ENCODE measurements around the gene CDKAL1. TPM values are rescaled to one million over a fixed set of nuclear protein-coding genes. Genes with fewer than 3 reads are reported as not detected.

CDKAL1 gene
- total RNA-seq, 4 donors from 2014 or later = 10.1 to 22.0 (median 12.5) TPM

DNA sequence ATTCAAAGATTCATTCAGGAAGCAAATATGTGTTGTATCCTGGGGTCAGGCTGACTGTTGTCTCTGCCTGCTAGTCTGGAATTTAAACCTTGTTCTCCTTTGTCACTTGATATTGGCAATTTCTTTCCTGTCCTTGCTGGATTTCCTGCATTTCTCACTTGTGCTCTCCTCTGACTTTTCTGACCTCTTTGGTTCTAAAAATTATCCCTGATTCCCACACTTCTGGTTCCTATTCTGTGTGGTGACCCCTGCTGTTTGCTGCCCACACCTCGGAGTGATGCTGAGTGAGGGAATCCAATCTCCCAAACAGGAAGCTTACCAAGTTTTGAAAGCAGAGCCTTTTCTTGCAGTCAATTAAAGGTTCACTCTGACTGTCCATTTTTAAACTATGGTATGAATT, 345.3 kb downstream of the CDKAL1 start:
- TF ChIP-seq POLR2A (IDR thresholded peaks at IDR 0.05) = no peak
- TF ChIP-seq, protein P1, sequence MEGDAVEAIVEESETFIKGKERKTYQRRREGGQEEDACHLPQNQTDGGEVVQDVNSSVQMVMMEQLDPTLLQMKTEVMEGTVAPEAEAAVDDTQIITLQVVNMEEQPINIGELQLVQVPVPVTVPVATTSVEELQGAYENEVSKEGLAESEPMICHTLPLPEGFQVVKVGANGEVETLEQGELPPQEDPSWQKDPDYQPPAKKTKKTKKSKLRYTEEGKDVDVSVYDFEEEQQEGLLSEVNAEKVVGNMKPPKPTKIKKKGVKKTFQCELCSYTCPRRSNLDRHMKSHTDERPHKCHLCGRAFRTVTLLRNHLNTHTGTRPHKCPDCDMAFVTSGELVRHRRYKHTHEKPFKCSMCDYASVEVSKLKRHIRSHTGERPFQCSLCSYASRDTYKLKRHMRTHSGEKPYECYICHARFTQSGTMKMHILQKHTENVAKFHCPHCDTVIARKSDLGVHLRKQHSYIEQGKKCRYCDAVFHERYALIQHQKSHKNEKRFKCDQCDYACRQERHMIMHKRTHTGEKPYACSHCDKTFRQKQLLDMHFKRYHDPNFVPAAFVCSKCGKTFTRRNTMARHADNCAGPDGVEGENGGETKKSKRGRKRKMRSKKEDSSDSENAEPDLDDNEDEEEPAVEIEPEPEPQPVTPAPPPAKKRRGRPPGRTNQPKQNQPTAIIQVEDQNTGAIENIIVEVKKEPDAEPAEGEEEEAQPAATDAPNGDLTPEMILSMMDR (IDR thresholded peaks at IDR 0.05) = no peak
- no peak for TF ChIP-seq EP300 (IDR thresholded peaks at IDR 0.05)
- no peak for TF ChIP-seq POLR2AphosphoS5 (IDR thresholded peaks at IDR 0.05)
- no peak overlapping the region for H3K4me3 ChIP-seq
- H3K27me3 ChIP-seq = no peaks in the 10 kb centered on the region
- DNase-seq (ENCODE audit: low spot score in 2 of 2) = no peak
- WGBS = 77% methylated on average over 1 of the region's 1 CpG
- no peak overlapping the region for H3K27ac ChIP-seq
- no peaks in the 10 kb centered on the region for H3K9me3 ChIP-seq
- no peaks in the 10 kb centered on the region for H3K36me3 ChIP-seq
- peaks cover 21% of the 10 kb centered on the region for H3K4me1 ChIP-seq

DNA sequence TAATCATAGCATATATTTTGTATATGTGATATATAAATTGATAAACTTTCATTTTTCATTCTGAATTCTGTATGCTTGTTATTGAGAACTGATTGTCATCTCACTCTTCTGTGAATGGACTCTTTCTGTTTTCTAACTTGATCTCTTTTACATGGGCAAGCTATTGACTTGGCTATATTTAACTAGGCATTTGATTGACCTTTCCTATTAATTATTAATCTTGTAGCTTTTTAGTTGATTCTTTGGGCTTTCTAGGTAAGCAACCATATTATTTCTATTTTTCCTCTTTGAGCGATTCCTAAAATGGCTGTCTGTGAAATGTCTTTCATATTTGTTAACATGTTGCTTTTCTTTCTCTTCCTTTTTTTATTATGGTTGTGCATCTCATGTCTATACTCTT, 347.1 kb downstream of the CDKAL1 start:
- peaks cover 12% of the 10 kb centered on the region for H3K4me1 ChIP-seq
- no peaks in the 10 kb centered on the region for H3K27me3 ChIP-seq
- H3K27ac ChIP-seq = no peak overlapping the region
- no peak overlapping the region for H3K4me3 ChIP-seq
- WGBS = 97% methylated on average over 1 of the region's 1 CpG
- no peaks in the 10 kb centered on the region for H3K9me3 ChIP-seq
- H3K36me3 ChIP-seq = no peaks in the 10 kb centered on the region
- TF ChIP-seq, protein P1 (IDR thresholded peaks at IDR 0.05) = no peak
- no peak for TF ChIP-seq POLR2AphosphoS5 (IDR thresholded peaks at IDR 0.05)
- no peak for TF ChIP-seq POLR2A (IDR thresholded peaks at IDR 0.05)
- no peak for TF ChIP-seq EP300 (IDR thresholded peaks at IDR 0.05)
- no peak for DNase-seq (ENCODE audit: low spot score in 2 of 2)

DNA sequence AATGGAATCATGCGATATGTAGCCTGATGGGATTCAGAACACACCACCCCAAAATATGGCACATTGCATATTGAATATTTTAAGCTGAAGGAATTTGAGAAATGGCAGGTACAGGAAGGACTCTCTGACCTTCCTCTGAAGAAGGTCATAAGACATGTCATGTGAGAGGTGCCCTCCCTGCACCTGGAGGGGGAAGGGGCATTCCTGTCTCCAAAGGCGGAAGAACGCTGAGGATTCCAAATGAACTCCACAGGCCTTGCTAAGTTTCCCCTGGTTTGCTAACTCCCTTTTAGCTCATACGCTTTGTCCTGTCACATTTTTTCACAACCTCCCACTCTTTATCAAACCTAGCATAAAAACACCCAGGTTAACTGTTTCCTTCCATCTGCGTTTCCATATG, 347.8 kb downstream of the CDKAL1 start:
- Histone ChIP-seq H3K27me3 (no peaks in the 10 kb centered on the region), H3K9me3 (no peaks in the 10 kb centered on the region), H3K36me3 (no peaks in the 10 kb centered on the region), H3K4me3 (no peak overlapping the region), H3K27ac (no peak overlapping the region), H3K4me1 (peaks cover 9% of the 10 kb centered on the region)
- 97% methylated on average over 5 of the region's 5 CpGs for WGBS
- no peak for DNase-seq (ENCODE audit: low spot score in 2 of 2)
- TF ChIP-seq POLR2A (IDR thresholded peaks at IDR 0.05) = no peak
- TF ChIP-seq, protein P1 (IDR thresholded peaks at IDR 0.05) = no peak
- TF ChIP-seq POLR2AphosphoS5 (IDR thresholded peaks at IDR 0.05) = no peak
- no peak for TF ChIP-seq EP300 (IDR thresholded peaks at IDR 0.05)

DNA sequence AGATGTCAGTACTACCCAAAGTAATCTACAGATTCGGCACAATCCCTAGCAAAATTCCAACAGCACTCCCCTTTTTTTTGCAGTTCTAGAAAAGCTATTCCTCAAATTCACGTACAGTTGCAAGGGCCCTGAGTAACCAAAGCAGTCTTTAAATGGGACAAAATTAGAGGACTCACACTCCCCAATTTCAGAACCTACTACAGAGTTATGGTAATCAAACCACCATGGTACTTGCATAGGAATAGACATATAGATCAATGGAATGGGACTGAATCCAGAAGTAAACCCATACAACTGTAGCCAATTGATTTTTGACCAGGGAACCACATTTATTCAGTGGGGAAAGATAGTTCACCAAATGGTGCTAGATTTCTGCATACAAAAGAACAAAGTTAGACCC, 350.8 kb downstream of the CDKAL1 start:
- DNase-seq (ENCODE audit: low spot score in 2 of 2) = no peak
- H3K4me1 ChIP-seq = no peaks in the 10 kb centered on the region
- TF ChIP-seq POLR2A (IDR thresholded peaks at IDR 0.05) (no peak), EP300 (IDR thresholded peaks at IDR 0.05) (no peak), POLR2AphosphoS5 (IDR thresholded peaks at IDR 0.05) (no peak)
- TF ChIP-seq, protein P1 (IDR thresholded peaks at IDR 0.05) = no peak
- WGBS = 95% methylated on average over 2 of the region's 2 CpGs
- H3K9me3 ChIP-seq = peaks cover 5% of the 10 kb centered on the region
- H3K36me3 ChIP-seq = no peaks in the 10 kb centered on the region
- H3K27me3 ChIP-seq = no peaks in the 10 kb centered on the region
- no peak overlapping the region for H3K27ac ChIP-seq
- H3K4me3 ChIP-seq = no peak overlapping the region

DNA sequence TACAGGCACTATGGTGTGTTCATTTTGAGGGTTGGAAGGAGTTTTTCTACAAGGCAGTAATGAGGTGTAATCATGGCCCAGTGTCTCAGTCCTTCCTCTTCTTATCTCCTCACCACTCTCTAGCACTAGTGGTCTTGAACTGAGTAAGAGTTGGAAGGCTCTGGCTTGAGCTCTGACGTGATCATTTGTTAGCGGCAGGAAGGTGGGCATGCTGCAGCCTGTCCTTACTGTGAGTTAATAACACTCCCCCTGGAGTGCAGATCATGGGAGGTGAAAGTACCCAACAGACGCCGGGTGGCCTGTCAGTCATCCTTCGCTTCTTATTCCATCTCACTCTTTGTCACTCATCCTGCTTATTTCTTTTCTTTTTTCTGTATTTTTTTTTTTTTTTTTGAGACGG, 356.9 kb downstream of the CDKAL1 start:
- WGBS = 95% methylated on average over 6 of the region's 6 CpGs

More for the DNA sequence above, 356.9 kb downstream of the CDKAL1 start:
- Histone ChIP-seq H3K27me3 (no peaks in the 10 kb centered on the region), H3K36me3 (no peaks in the 10 kb centered on the region), H3K4me1 (no peaks in the 10 kb centered on the region), H3K4me3 (no peak overlapping the region), H3K9me3 (peaks cover 5% of the 10 kb centered on the region), H3K27ac (no peak overlapping the region)
- TF ChIP-seq, protein P1 (IDR thresholded peaks at IDR 0.05) = no peak
- TF ChIP-seq EP300 (IDR thresholded peaks at IDR 0.05) (no peak), POLR2A (IDR thresholded peaks at IDR 0.05) (no peak)
- DNase-seq (ENCODE audit: low spot score in 2 of 2) = no peak
